MM.1S (cell line): ENCODE results near the gene CIAO2B.

ENCODE experiments used
- DNase-seq: peaks from one replicate; pipeline ENCODE4 v3.0.0-alpha.2; 2015
- H2AFZ ChIP-seq: fragments of 300-600 bp; sonication (generic); 2 replicates; pipeline ENCODE4 v1.6.0; 2016; ENCODE audit warnings: antibody characterized with exemption, low read length
- H3F3A ChIP-seq: fragments of 300-600 bp; sonication (generic); 2 replicates; pipeline ENCODE4 v1.6.1; 2016; ENCODE audit warnings: mild to moderate bottlenecking, antibody characterized with exemption, low read length, moderate library complexity, mixed read lengths; ENCODE audit not compliant: insufficient read depth
- H3K27ac ChIP-seq: fragments of 300-600 bp; sonication (generic); 2 replicates; pipeline ENCODE4 v1.5.1; 2016; ENCODE audit warnings: mild to moderate bottlenecking, low read length
- H3K27me3 ChIP-seq: fragments of 300-600 bp; sonication (generic); replicated peaks from 2 replicates; pipeline ENCODE4 v1.6.0; 2016; ENCODE audit warnings: low read length; ENCODE audit not compliant: insufficient read depth
- H3K36me3 ChIP-seq: fragments of 300-600 bp; sonication (generic); replicated peaks from 2 replicates; pipeline ENCODE4 v1.6.1; 2016; ENCODE audit warnings: mild to moderate bottlenecking, low read length, mixed read lengths; ENCODE audit not compliant: insufficient read depth
- H3K4me1 ChIP-seq: fragments of 300-600 bp; sonication (generic); 2 replicates; pipeline ENCODE4 v1.6.1; 2016; ENCODE audit warnings: low read length, mixed read lengths
- H3K4me2 ChIP-seq: fragments of 300-600 bp; sonication (generic); 2 replicates; pipeline ENCODE4 v1.6.0; 2016; ENCODE audit warnings: low read depth, low read length
- H3K4me3 ChIP-seq: fragments of 300-600 bp; sonication (generic); 2 replicates; pipeline ENCODE4 v1.5.1; 2016; ENCODE audit warnings: low read length, mixed read lengths
- H3K79me2 ChIP-seq: fragments of 300-600 bp; sonication (generic); 2 replicates; pipeline ENCODE4 v1.6.1; 2016; ENCODE audit warnings: mixed run types, low read length, mixed read lengths
- H3K9ac ChIP-seq: fragments of 300-600 bp; sonication (generic); 2 replicates; pipeline ENCODE4 v1.6.1; 2016; ENCODE audit warnings: low read length, mixed read lengths
- H3K9me2 ChIP-seq: fragments of 300-600 bp; sonication (generic); replicated peaks from 2 replicates; pipeline ENCODE4 v1.6.1; 2016; ENCODE audit warnings: mild to moderate bottlenecking, low read length, mixed read lengths; ENCODE audit not compliant: insufficient read depth
- H3K9me3 ChIP-seq: fragments of 300-600 bp; sonication (generic); replicated peaks from 2 replicates; pipeline ENCODE4 v1.6.1; 2016; ENCODE audit warnings: mild to moderate bottlenecking, low read length, mixed read lengths; ENCODE audit not compliant: insufficient read depth
- H4K20me1 ChIP-seq: fragments of 300-600 bp; sonication (generic); 2 replicates; pipeline ENCODE4 v1.6.1; 2016; ENCODE audit warnings: mild to moderate bottlenecking, low read length, moderate library complexity, mixed read lengths; ENCODE audit not compliant: insufficient read depth
- EZH2 ChIP-seq: fragments of 300-600 bp; sonication (generic); optimal IDR thresholded peaks from 2 replicates; pipeline ENCODE3; 2017; ENCODE audit warnings: low read depth, mild to moderate bottlenecking, antibody characterized with exemption, low read length, mixed read lengths
- EZH2phosphoT487 ChIP-seq: fragments of 300-600 bp; sonication (generic); IDR thresholded peaks from 2 replicates; pipeline ENCODE4 v1.6.1; 2018; ENCODE audit warnings: antibody characterized with exemption, low read length
- TF ChIP-seq, protein P1 (sequence below): fragments of 300-600 bp; sonication (generic); IDR thresholded peaks from 2 replicates; pipeline ENCODE4 v1.5.1; 2016; ENCODE audit warnings: antibody characterized with exemption, low read length, mixed read lengths

CIAO2B gene

DNA sequence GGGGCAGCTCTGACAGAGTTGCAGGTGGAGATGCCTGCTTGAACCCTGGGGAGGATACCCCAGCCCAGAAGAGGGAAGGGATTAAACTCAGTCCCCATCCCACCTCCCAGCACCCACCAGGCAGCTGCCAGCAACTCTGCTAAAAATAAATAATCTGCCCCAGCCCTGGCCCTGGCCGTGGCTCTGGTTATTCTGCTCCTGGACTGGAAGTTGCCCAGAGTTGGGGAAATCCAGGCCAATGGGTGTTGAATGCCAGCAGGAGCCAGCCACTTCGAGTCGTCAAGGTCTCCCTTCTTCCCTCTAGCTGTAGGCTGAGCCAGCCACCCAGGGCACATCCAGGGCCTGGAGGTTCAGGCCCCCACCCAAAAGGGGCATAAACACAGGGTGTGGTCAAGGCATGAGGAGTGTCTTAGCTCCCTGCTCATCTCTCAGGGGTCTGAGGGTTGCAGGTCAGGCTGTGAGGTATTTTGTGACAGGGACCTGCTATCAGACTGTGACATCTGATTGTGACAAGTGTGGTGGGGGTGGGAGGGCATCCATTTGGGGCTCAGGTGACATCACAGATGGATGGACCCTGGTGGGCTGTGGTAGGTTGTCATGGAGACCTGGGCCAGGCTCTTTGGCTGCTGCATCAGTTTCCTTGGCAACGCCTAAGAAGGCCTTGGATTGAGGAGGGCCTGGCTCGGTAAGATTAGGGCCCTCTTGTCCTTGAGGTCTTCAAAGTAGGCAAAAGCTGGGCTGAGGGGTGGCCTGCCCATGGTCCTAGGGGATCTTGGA, 7.8 kb downstream of the CIAO2B start:
- Histone ChIP-seq H3K4me2 (no peak overlapping the region), H3K9me3 (no peaks in the 10 kb centered on the region), H3K27ac (no peak overlapping the region), H3K4me1 (no peaks in the 10 kb centered on the region), H3K9me2 (no peaks in the 10 kb centered on the region), H3K9ac (no peak overlapping the region), H3K27me3 (peaks cover 38% of the 10 kb centered on the region), H3K36me3 (no peaks in the 10 kb centered on the region), H3K79me2 (no peaks in the 10 kb centered on the region), H3K4me3 (no peak overlapping the region), H4K20me1 (no peaks in the 10 kb centered on the region), H2AFZ (no peak overlapping the region), H3F3A (no peaks in the 10 kb centered on the region; the same call in 1 of the 2 replicates)
- no peak for DNase-seq
- TF ChIP-seq, protein P1, sequence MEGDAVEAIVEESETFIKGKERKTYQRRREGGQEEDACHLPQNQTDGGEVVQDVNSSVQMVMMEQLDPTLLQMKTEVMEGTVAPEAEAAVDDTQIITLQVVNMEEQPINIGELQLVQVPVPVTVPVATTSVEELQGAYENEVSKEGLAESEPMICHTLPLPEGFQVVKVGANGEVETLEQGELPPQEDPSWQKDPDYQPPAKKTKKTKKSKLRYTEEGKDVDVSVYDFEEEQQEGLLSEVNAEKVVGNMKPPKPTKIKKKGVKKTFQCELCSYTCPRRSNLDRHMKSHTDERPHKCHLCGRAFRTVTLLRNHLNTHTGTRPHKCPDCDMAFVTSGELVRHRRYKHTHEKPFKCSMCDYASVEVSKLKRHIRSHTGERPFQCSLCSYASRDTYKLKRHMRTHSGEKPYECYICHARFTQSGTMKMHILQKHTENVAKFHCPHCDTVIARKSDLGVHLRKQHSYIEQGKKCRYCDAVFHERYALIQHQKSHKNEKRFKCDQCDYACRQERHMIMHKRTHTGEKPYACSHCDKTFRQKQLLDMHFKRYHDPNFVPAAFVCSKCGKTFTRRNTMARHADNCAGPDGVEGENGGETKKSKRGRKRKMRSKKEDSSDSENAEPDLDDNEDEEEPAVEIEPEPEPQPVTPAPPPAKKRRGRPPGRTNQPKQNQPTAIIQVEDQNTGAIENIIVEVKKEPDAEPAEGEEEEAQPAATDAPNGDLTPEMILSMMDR: no peak
- TF ChIP-seq EZH2phosphoT487: no peak
- TF ChIP-seq EZH2: no peak

DNA sequence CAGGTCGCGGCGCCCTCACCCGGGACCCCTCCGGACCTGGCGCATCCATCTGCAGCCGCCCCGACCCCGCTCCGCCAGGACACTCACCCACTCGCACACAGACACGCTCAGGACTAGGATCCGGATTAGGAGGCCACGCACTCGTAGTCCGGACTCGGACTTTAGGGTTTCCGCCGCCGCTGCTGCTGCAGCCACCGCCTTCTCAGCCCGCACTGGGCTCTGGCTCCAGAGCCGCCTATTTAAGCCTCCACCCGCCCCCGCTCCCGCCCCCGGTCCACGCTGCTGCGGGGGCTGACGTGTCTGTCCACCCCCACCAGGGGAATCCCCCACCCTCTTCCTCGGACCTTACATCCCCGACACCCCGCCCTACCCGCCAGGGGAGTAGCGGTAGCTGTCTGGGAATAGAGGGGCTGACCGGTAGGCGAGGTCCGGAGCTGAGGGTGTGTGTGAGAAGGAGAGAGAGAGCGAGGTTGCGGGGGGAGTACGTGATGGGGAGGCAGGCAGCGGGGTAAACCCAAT, 8.8 kb downstream of the CIAO2B start, which contains the start of gene RRAD:
TSS of gene RRAD (minus strand) at position 214 of the 519 bp plus-strand sequence. CDS start 356 bp downstream, outside the sequence.
- H3K9me3 ChIP-seq: no peaks in the 10 kb centered on the region
- H2AFZ ChIP-seq: peak within 1 kb of the TSS; percentile 82
- no peaks in the 10 kb centered on the region for H3K36me3 ChIP-seq
- no peaks in the 10 kb centered on the region for H4K20me1 ChIP-seq
- H3K4me1 ChIP-seq: no peaks in the 10 kb centered on the region
- peaks cover 45% of the 10 kb centered on the region for H3K27me3 ChIP-seq
- no peaks in the 10 kb centered on the region; the same call in 1 of the 2 replicates for H3F3A ChIP-seq
- H3K79me2 ChIP-seq: no peaks in the 10 kb centered on the region
- H3K9ac ChIP-seq: peak within 1 kb of the TSS; percentile 23; the same call in 1 of the 2 replicates
- H3K4me2 ChIP-seq: peak within 1 kb of the TSS; percentile 87
- TF ChIP-seq EZH2phosphoT487 (no peak), EZH2 (no peak)
- TF ChIP-seq, protein P1: no peak
- no peak within 1 kb of the TSS for H3K27ac ChIP-seq
- peak within 1 kb of the TSS; percentile 58 for H3K4me3 ChIP-seq
- no peak for DNase-seq
- no peaks in the 10 kb centered on the region for H3K9me2 ChIP-seq

DNA sequence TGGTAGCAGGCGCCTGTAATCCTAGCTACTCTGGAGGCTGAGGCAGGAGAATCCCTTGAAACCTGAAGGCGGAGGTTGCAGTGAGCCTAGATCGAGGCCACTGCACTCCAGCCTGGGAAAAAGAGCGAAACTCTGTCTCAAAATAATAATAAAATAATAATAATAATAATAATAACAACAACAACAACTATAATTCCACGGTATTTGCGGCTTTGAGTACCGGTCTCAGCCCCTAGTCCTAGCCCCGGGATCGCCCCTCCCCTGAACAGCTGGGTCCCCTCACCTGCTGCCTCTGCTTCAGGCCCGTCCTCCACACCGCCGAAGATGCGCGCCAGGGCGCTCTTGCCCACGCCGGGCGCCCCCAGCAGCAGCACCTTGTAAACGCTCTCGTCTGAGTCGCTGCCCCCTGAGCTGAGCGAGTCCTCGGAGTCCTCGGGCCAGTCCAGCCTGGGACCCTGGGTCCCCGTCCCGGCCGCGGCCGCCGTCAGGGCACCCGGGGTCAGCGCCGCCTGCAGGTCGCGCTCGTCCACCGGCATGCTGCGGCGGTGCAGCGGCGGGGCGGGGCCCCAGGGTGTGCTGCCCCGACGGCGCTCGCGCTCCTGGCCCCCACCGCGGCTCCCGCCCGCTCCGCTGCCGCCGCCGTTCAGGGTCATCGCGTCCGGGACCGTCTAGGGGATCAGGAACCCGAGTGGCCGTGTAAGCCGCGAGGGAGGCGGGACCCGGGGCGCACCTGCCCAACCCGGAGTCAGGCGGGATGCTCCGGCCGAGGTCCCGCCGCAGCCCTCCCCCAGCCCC, 9.5 kb downstream of the CIAO2B start:
- Histone ChIP-seq H3K79me2 (no peaks in the 10 kb centered on the region), H3K4me1 (no peaks in the 10 kb centered on the region), H3K9me3 (no peaks in the 10 kb centered on the region), H3K9me2 (no peaks in the 10 kb centered on the region), H3K36me3 (no peaks in the 10 kb centered on the region), H3K9ac (peak overlapping the region; percentile 23; the same call in 1 of the 2 replicates), H3F3A (no peaks in the 10 kb centered on the region; the same call in 1 of the 2 replicates), H3K27ac (no peak overlapping the region), H4K20me1 (no peaks in the 10 kb centered on the region), H3K27me3 (peaks cover 52% of the 10 kb centered on the region), H3K4me3 (peak overlapping the region; percentile 58), H2AFZ (peak overlapping the region; percentile 82), H3K4me2 (peak overlapping the region; percentile 87)
- DNase-seq: peak; percentile 27
- no peak for TF ChIP-seq EZH2
- TF ChIP-seq, protein P1: peak; percentile 39
